Hematopoietic multipotent progenitor cell treated with erythropoietin and hydrocortisone succinate and interleukin-3 and kit ligand, for 4 days (in vitro differentiated cells): ENCODE measurements around the gene TMBIM4.

Source experiments
- DNase-seq: peaks from one replicate; pipeline ENCODE4 v3.0.0-alpha.2; 2015

TMBIM4 gene

GRCh38 chr12:66085998-66086397, 83.8 kb downstream of the TMBIM4 start:
- DNase-seq: no peak
